Measurements from ENCODE around the gene TYW3.

TYW3 gene

GRCh38 chr1:74771913-74772515, 39.1 kb downstream of the TYW3 start:
- CTCF ChIA-PET, result interaction anchor here (0.6 to 2.1 kb wide), 16 partner anchors 9 to 722 kb away, joined by 3 to 45 read pairs (median 4); no protein-coding TSS in a partner anchor
- Histone ChIP-seq H3K36me3 (ENCODE audit: control insufficient read depth in 2 of 2, insufficient read depth in 1 of 2, low read length in 2 of 2) (no peaks in the 10 kb centered on the region), H3K4me3 (ENCODE audit: low read depth, low read length) (no peak overlapping the region), H3K4me1 (ENCODE audit: control insufficient read depth, insufficient read depth, low read length) (no peaks in the 10 kb centered on the region), H3K9me3 (ENCODE audit: control insufficient read depth, insufficient read depth, low read depth, low read length) (no peaks in the 10 kb centered on the region), H3K27ac (ENCODE audit: extremely low read depth, low read depth, low read length) (no peak overlapping the region)
- no peak for TF ChIP-seq ZFHX2 (tag by site-specific recombination; conservative IDR thresholded peaks at IDR 0.05)
- 0 out of 2 replicates have a peak, but pooled peaks have one; percentile 36 for TF ChIP-seq ZNF660 (tag by site-specific recombination; IDR thresholded peaks at IDR 0.05)
- peak; percentile 85 for TF ChIP-seq ZNF654 (tag by site-specific recombination; IDR thresholded peaks at IDR 0.05; ENCODE audit: low read depth)
- TF ChIP-seq ZBTB20 (tag by site-specific recombination; IDR thresholded peaks at IDR 0.05), result no peak
- TF ChIP-seq ZNF354C (tag by site-specific recombination; IDR thresholded peaks at IDR 0.05; ENCODE audit: borderline replicate concordance, low read depth), result no peak
- no peak for TF ChIP-seq ZNF830 (tag by site-specific recombination; IDR thresholded peaks at IDR 0.05; ENCODE audit: low read depth)
- no peak for TF ChIP-seq ZNF155 (tag by site-specific recombination; IDR thresholded peaks at IDR 0.05)
- no peak for TF ChIP-seq ZNF701 (tag by site-specific recombination; IDR thresholded peaks at IDR 0.05)
- POLR2A ChIA-PET, result no interaction called here

- H3K27ac ChIP-seq (ENCODE audit: extremely low read depth, low read depth, low read length), result no peak overlapping the region
- CTCF ChIA-PET, result interaction anchor here (1.0 to 1.5 kb wide), 3 partner anchors 58 to 430 kb away, joined by 3 to 4 read pairs (median 3); no protein-coding TSS in a partner anchor
Measured at GRCh38 chr1:74772945-74773344, 40.0 kb downstream of the TYW3 start.

More at GRCh38 chr1:74772945-74773344, 40.0 kb downstream of the TYW3 start:
- TF ChIP-seq EGR2 (tag by site-specific recombination; IDR thresholded peaks at IDR 0.05; ENCODE audit: low read depth) (no peak), ZNF157 (tag by site-specific recombination; IDR thresholded peaks at IDR 0.05) (no peak), ZNF248 (tag by site-specific recombination; IDR thresholded peaks at IDR 0.05) (no peak), PRDM4 (tag by site-specific recombination; IDR thresholded peaks at IDR 0.05) (no peak), HOXD13 (CRISPR knock-in tag; IDR thresholded peaks at IDR 0.05; ENCODE audit: borderline replicate concordance) (no peak), ZBTB21 (tag by site-specific recombination; IDR thresholded peaks at IDR 0.05) (no peak), BCL11A (tag by site-specific recombination; IDR thresholded peaks at IDR 0.05; ENCODE audit: low read depth) (no peak), ZNF335 (tag by site-specific recombination; conservative IDR thresholded peaks at IDR 0.05) (no peak), HIC1 (tag by site-specific recombination; IDR thresholded peaks at IDR 0.05) (no peak), ZNF112 (tag by site-specific recombination; IDR thresholded peaks at IDR 0.05) (no peak), KLF10 (tag by site-specific recombination; IDR thresholded peaks at IDR 0.05) (no peak)
- Histone ChIP-seq H3K36me3 (ENCODE audit: control insufficient read depth in 2 of 2, insufficient read depth in 1 of 2, low read length in 2 of 2) (no peaks in the 10 kb centered on the region), H3K9me3 (ENCODE audit: control insufficient read depth, insufficient read depth, low read depth, low read length) (no peaks in the 10 kb centered on the region), H3K4me3 (ENCODE audit: low read depth, low read length) (no peak overlapping the region), H3K4me1 (ENCODE audit: control insufficient read depth, insufficient read depth, low read length) (no peaks in the 10 kb centered on the region)
- POLR2A ChIA-PET, result no interaction called here
